HG03469 (cell line): ENCODE results near the gene SNX13.
"Not testable (repeated sequence)": the region's sequence is repeated elsewhere in the genome, so short reads cannot be mapped to it uniquely, and the experiment has no call there.

Source experiments
- ATAC-seq: cut with Tn5 transposase; IDR thresholded peaks from one replicate; pipeline ENCODE4 v1.9.1; 2021; ENCODE audit warnings: mild to moderate bottlenecking, moderate library complexity, moderate number of reproducible peaks; ENCODE audit not compliant: unreplicated experiment

The SNX13 gene

GRCh38 chr7:17913250-17913649, 27.0 kb downstream of the SNX13 start:
- no peak for ATAC-seq

- ATAC-seq = no peak
Observed at GRCh38 chr7:17912536-17913235, 27.6 kb downstream of the SNX13 start.

- no peak for ATAC-seq
Observed at GRCh38 chr7:17912050-17912449, 28.2 kb downstream of the SNX13 start.

GRCh38 chr7:17910377-17910776, 29.9 kb downstream of the SNX13 start:
- no peak for ATAC-seq

- ATAC-seq = not testable (repeated sequence)
Observed at GRCh38 chr7:17909310-17909709, 31.0 kb downstream of the SNX13 start.

GRCh38 chr7:17907014-17907413, 33.3 kb downstream of the SNX13 start:
- ATAC-seq = no peak

GRCh38 chr7:17903337-17903736, 37.0 kb downstream of the SNX13 start:
- no peak for ATAC-seq

GRCh38 chr7:17902599-17902998, 37.7 kb downstream of the SNX13 start:
- ATAC-seq = no peak

GRCh38 chr7:17900464-17900863, 39.8 kb downstream of the SNX13 start:
- no peak for ATAC-seq

GRCh38 chr7:17898111-17898510, 42.2 kb downstream of the SNX13 start:
- no peak for ATAC-seq

- ATAC-seq = no peak
Observed at GRCh38 chr7:17887286-17887685, 53.0 kb downstream of the SNX13 start.

GRCh38 chr7:17882685-17883084, 57.6 kb downstream of the SNX13 start:
- no peak for ATAC-seq

GRCh38 chr7:17879075-17879661, 61.1 kb downstream of the SNX13 start:
- no peak for ATAC-seq

- ATAC-seq = no peak
Observed at GRCh38 chr7:17878627-17879026, 61.7 kb downstream of the SNX13 start.

- no peak for ATAC-seq
Observed at GRCh38 chr7:17871815-17872533, 68.3 kb downstream of the SNX13 start.

GRCh38 chr7:17870406-17870805, 69.9 kb downstream of the SNX13 start:
- ATAC-seq = no peak

GRCh38 chr7:17863809-17864143, 76.5 kb downstream of the SNX13 start:
- ATAC-seq = no peak

GRCh38 chr7:17863095-17863808, 77.0 kb downstream of the SNX13 start:
- ATAC-seq = no peak

- no peak for ATAC-seq
Observed at GRCh38 chr7:17856251-17856650, 84.0 kb downstream of the SNX13 start.

- no peak for ATAC-seq
Observed at GRCh38 chr7:17855202-17855601, 85.1 kb downstream of the SNX13 start.

GRCh38 chr7:17854261-17855047, 85.8 kb downstream of the SNX13 start:
- ATAC-seq = no peak
